Progenitor cell of endocrine pancreas (in vitro differentiated cells): ENCODE measurements around the gene KDM4B. TPM values are rescaled to one million over a fixed set of nuclear protein-coding genes. Genes with fewer than 3 reads are reported as not detected.

ENCODE experiments used
- DNase-seq: peaks from one replicate; pipeline ENCODE4 v3.0.0; 2021; ENCODE audit warnings: low spot score; ENCODE audit not compliant: unreplicated experiment
- H3K27ac Mint-ChIP-seq: 2 replicates; pipeline ENCODE4 v1.8.0; 2021; ENCODE audit warnings: mild to moderate bottlenecking, moderate library complexity, mixed read lengths
- H3K27me3 Mint-ChIP-seq: 2 replicates; pipeline ENCODE4 v1.8.0; 2021; ENCODE audit warnings: mixed read lengths
- H3K36me3 Mint-ChIP-seq: 2 replicates; pipeline ENCODE4 v1.8.0; 2022; ENCODE audit warnings: mixed read lengths; ENCODE audit not compliant: insufficient read depth
- H3K4me1 Mint-ChIP-seq: 2 replicates; pipeline ENCODE4 v1.8.0; 2021; ENCODE audit warnings: low read depth, mixed read lengths
- H3K4me3 Mint-ChIP-seq: 2 replicates; pipeline ENCODE4 v1.8.0; 2021; ENCODE audit warnings: low read depth, mild to moderate bottlenecking, moderate library complexity, mixed read lengths
- H3K9me3 Mint-ChIP-seq: 2 replicates; pipeline ENCODE4 v1.8.0; 2021; ENCODE audit warnings: low read depth, mixed read lengths
- total RNA-seq: library from RNA; stranded (reverse); gene quantifications from 2 replicates; pipeline ENCODE4 v1.2.1, GENCODE V29; 2021
- TF ChIP-seq, protein P1 (sequence below): fragments of 200-600 bp; sonication (generic); IDR thresholded peaks from one replicate; pipeline ENCODE4 v1.5.0; 2021; ENCODE audit warnings: antibody characterized with exemption, mild to moderate bottlenecking; ENCODE audit not compliant: unreplicated experiment

Gene KDM4B
- total RNA-seq, 1 donor from 2014 or later, result 59.6 TPM

DNA sequence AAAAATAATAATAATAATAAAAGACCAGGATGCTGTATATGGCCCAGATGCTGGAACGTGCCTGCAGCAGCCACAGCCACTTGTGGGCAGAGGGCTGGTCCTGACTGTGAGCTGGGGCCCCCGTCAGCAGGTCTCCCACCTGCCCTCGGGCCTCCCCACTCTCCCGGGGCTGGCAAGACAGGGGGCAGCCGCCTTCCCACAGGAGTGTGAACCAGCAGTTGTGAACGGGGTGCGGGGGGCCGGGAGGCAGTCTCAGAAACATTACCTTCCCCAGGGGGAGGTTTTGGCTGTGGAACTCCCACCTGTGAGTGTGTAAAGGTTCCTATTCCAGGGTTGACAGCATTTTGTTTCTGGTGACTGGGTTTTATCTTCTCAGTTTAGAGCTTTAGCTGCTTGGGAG lies 151.4 kb downstream of the KDM4B start:
- peaks cover 11% of the 10 kb centered on the region for H3K4me1 Mint-ChIP-seq
- peaks cover 21% of the 10 kb centered on the region for H3K36me3 Mint-ChIP-seq
- H3K27me3 Mint-ChIP-seq, result no peaks in the 10 kb centered on the region

DNA sequence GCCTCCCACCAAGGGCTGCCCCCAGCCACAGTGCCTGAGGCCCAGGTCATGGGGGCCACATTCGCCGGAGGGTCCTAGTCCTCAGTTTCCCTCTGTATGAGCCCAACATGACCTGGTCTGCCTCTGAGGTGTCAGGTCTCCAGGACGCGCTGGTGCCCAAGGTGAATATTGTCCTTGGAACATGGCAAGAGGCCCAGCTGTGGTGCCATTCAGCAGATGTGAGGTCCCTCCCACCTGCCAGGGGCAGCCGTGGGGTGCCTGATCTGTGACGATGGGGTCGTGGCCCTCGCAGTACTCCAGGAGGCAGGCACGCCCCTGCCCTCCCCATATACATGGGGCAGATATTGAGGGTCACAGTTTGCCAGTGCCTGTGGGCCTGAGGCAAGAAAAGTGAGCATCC lies 151.9 kb downstream of the KDM4B start:
- no peaks in the 10 kb centered on the region for H3K9me3 Mint-ChIP-seq
- peaks cover 11% of the 10 kb centered on the region for H3K4me1 Mint-ChIP-seq
- H3K4me3 Mint-ChIP-seq, result no peak overlapping the region
- no peak for DNase-seq
- peaks cover 16% of the 10 kb centered on the region for H3K36me3 Mint-ChIP-seq
- H3K27ac Mint-ChIP-seq, result peak overlapping the region; percentile 52
- H3K27me3 Mint-ChIP-seq, result no peaks in the 10 kb centered on the region
- TF ChIP-seq, protein P1, sequence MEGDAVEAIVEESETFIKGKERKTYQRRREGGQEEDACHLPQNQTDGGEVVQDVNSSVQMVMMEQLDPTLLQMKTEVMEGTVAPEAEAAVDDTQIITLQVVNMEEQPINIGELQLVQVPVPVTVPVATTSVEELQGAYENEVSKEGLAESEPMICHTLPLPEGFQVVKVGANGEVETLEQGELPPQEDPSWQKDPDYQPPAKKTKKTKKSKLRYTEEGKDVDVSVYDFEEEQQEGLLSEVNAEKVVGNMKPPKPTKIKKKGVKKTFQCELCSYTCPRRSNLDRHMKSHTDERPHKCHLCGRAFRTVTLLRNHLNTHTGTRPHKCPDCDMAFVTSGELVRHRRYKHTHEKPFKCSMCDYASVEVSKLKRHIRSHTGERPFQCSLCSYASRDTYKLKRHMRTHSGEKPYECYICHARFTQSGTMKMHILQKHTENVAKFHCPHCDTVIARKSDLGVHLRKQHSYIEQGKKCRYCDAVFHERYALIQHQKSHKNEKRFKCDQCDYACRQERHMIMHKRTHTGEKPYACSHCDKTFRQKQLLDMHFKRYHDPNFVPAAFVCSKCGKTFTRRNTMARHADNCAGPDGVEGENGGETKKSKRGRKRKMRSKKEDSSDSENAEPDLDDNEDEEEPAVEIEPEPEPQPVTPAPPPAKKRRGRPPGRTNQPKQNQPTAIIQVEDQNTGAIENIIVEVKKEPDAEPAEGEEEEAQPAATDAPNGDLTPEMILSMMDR, result no peak

More for the DNA sequence above, 151.4 kb downstream of the KDM4B start:
- Mint-ChIP-seq H3K9me3 (no peaks in the 10 kb centered on the region), H3K27ac (no peak overlapping the region), H3K4me3 (no peak overlapping the region)
- DNase-seq, result no peak
- TF ChIP-seq, protein P1, result no peak

GRCh38 chr19:5121266-5122120 lies 152.6 kb downstream of the KDM4B start:
- peaks cover 13% of the 10 kb centered on the region for H3K36me3 Mint-ChIP-seq

DNA sequence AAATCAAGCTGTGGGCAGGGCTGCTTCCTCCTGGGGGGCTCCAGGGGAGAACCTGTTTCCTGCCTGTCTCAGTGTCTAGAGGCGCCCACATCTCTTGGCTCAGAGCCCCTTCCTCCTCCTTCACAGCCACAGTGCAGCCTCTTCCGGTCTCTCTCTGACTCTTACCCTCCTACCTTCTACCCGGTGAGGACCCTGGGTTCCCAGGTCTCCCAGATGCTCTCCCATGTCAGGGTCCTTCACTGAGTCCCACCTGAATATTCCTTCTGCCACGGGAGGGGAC lies 153.1 kb downstream of the KDM4B start:
- Mint-ChIP-seq H3K4me1 (peaks cover 11% of the 10 kb centered on the region), H3K9me3 (no peaks in the 10 kb centered on the region), H3K36me3 (peaks cover 10% of the 10 kb centered on the region), H3K4me3 (no peak overlapping the region), H3K27ac (peak overlapping the region; percentile 49), H3K27me3 (no peaks in the 10 kb centered on the region)
- TF ChIP-seq, protein P1, result no peak
- no peak for DNase-seq

More at GRCh38 chr19:5121266-5122120, 152.6 kb downstream of the KDM4B start:
- Mint-ChIP-seq H3K9me3 (no peaks in the 10 kb centered on the region), H3K4me3 (no peak overlapping the region), H3K27me3 (no peaks in the 10 kb centered on the region), H3K4me1 (peaks cover 11% of the 10 kb centered on the region), H3K27ac (peak overlapping the region; percentile 52)
- TF ChIP-seq, protein P1, result no peak
- DNase-seq, result no peak

GRCh38 chr19:5122671-5123409 lies 153.9 kb downstream of the KDM4B start:
- peaks cover 15% of the 10 kb centered on the region for H3K4me1 Mint-ChIP-seq
- no peak for DNase-seq

More at GRCh38 chr19:5122671-5123409, 153.9 kb downstream of the KDM4B start:
- TF ChIP-seq, protein P1, result peak; percentile 7
- Mint-ChIP-seq H3K9me3 (no peaks in the 10 kb centered on the region), H3K27ac (no peak overlapping the region), H3K27me3 (no peaks in the 10 kb centered on the region), H3K36me3 (peaks cover 10% of the 10 kb centered on the region), H3K4me3 (no peak overlapping the region)
